Right atrium auricular region (tissue), 2 donors: Measurements from ENCODE around the gene SLC3A2. TPM values are rescaled to one million over a fixed set of nuclear protein-coding genes. Genes with fewer than 3 reads are reported as not detected.

Experiments
- DNase-seq: peaks from one replicate; pipeline ENCODE4 v3.0.0-alpha.2; 2019; ENCODE audit warnings: low spot score
- H3K27ac ChIP-seq, 2 donors: fragments of 200-600 bp; sonication (generic); 1 replicate in 1 of 2; 2 replicates in 1 of 2; pipeline ENCODE4 v1.5.1; 2016 to 2019
- H3K27me3 ChIP-seq, 2 donors: fragments of 200-600 bp; sonication (generic); one replicate each; pipeline versions ENCODE4 v1.5.1 to v1.6.0; 2017 to 2019
- H3K36me3 ChIP-seq: fragments of 200-600 bp; sonication (generic); one replicate; pipeline ENCODE4 v1.5.1; 2016
- H3K4me1 ChIP-seq, 2 donors: fragments of 200-600 bp; sonication (generic); one replicate each; pipeline versions ENCODE4 v1.5.1 to v1.6.0; 2017 to 2019
- H3K4me3 ChIP-seq, 2 donors: fragments of 200-600 bp; sonication (generic); 1 replicate in 1 of 2; 2 replicates in 1 of 2; pipeline ENCODE4 v1.5.1; 2017 to 2019; ENCODE audit warnings: mild to moderate bottlenecking in 1 of 2, moderate library complexity in 1 of 2
- H3K9me3 ChIP-seq, 2 donors: fragments of 200-600 bp; sonication (generic); one replicate each; pipeline ENCODE4 v1.5.1; 2019
- total RNA-seq, 2 donors: library from RNA; depleted of rRNA; stranded (reverse); fragments of >200 nt; gene quantifications; one replicate each; pipeline ENCODE4 v1.1.0, GENCODE V29; 2016
- TF ChIP-seq, protein P1 (sequence below), 2 donors: fragments of 200-600 bp; sonication (generic); IDR thresholded peaks; one replicate each; pipeline ENCODE4 v1.5.1; 2019; ENCODE audit warnings: antibody characterized with exemption in 2 of 2

SLC3A2 gene
- total RNA-seq, 2 donors from 2014 or later: 27.7 to 64.9 TPM

DNA sequence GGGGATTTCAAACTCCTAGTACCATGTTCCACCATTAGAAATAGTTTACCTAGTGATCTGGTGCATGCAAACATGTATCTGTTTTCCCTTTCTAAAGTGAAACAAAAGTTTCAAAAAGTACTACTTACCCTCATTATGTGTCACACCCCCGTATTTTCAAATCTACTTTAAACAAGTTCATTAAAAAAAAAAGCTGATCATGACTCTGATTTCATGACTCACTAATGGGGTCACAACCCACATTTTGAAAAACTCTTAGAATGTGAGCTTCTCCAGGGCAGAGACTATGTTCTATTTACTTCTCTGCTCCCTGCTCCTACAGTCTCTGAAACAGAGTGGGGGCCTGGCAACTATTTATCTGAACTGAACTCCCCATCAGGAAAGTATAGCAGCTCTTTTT lies 22.2 kb downstream of the SLC3A2 start:
- H3K36me3 ChIP-seq: no peaks in the 10 kb centered on the region
- no peak for DNase-seq
- H3K27me3 ChIP-seq: no peaks in the 10 kb centered on the region
- peaks cover 0 to 9% of the 10 kb centered on the region in 2 donors for H3K4me1 ChIP-seq
- no peak overlapping the region for H3K27ac ChIP-seq
- no peaks in the 10 kb centered on the region for H3K9me3 ChIP-seq
- H3K4me3 ChIP-seq: no peak overlapping the region
- TF ChIP-seq, protein P1, sequence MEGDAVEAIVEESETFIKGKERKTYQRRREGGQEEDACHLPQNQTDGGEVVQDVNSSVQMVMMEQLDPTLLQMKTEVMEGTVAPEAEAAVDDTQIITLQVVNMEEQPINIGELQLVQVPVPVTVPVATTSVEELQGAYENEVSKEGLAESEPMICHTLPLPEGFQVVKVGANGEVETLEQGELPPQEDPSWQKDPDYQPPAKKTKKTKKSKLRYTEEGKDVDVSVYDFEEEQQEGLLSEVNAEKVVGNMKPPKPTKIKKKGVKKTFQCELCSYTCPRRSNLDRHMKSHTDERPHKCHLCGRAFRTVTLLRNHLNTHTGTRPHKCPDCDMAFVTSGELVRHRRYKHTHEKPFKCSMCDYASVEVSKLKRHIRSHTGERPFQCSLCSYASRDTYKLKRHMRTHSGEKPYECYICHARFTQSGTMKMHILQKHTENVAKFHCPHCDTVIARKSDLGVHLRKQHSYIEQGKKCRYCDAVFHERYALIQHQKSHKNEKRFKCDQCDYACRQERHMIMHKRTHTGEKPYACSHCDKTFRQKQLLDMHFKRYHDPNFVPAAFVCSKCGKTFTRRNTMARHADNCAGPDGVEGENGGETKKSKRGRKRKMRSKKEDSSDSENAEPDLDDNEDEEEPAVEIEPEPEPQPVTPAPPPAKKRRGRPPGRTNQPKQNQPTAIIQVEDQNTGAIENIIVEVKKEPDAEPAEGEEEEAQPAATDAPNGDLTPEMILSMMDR (IDR thresholded peaks at IDR 0.05): no peak

DNA sequence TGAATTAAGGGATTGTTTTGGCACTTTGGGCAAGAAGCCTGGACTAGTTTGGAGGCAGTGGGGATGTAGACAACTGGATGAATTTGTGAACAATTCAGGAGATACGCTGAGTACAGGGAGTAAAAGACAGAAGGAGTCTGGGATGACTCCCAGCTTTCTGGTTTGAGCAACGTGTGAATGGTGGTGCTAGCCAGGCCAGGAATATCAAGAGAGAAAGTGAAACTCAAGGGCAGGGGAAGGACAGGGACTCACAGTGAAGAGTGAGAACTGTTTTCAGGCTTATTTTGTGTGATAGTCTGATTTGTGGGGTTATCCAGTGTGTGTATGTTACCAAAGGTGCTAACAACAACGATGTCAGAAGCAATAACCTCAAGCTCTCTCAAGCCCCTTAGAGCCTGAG lies 24.6 kb downstream of the SLC3A2 start:
- no peak overlapping the region for H3K4me3 ChIP-seq
- no peaks in the 10 kb centered on the region for H3K27me3 ChIP-seq
- H3K36me3 ChIP-seq: no peaks in the 10 kb centered on the region
- no peaks in the 10 kb centered on the region for H3K9me3 ChIP-seq
- peak overlapping the region in 1 of 2 donors; percentile 54 for H3K27ac ChIP-seq
- TF ChIP-seq, protein P1 (IDR thresholded peaks at IDR 0.05): no peak
- H3K4me1 ChIP-seq: peaks cover 0 to 22% of the 10 kb centered on the region in 2 donors
- no peak for DNase-seq

DNA sequence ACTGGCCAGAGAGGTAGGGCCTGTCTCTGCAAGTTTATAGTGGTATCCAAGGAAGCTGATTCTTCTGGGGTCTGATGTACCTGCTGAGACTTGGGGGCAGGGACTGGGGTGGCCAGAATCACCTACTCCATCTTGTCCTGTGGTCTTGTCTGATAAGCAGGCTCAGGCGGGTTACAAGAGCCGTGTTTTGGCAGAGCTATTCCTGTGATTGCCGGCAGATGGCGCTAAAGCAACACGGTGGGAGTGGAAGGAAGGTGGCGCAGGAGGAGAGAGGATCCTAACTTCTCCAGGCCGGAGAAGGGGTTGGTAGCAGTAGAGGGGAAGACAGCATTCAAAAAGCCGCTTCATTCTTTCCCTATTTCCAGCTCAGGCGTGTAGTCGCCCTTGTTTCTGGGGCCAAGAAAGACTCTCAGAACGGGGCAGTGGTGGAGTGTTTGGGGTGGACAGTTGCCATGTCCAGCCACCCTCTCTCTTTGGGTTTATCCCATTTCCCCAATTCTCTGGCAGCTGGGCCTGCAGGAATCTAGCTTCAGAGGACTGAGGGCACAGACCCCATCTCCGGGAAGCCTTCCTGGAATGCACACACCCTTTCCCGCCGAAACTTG lies 25.3 kb downstream of the SLC3A2 start:
- Histone ChIP-seq H3K4me1 (peaks cover 0 to 22% of the 10 kb centered on the region in 2 donors), H3K9me3 (no peaks in the 10 kb centered on the region), H3K4me3 (no peak overlapping the region), H3K36me3 (no peaks in the 10 kb centered on the region), H3K27me3 (no peaks in the 10 kb centered on the region), H3K27ac (peak overlapping the region in 1 of 2 donors; percentile 54)
- TF ChIP-seq, protein P1 (IDR thresholded peaks at IDR 0.05): peak; percentile 94 to 100
- DNase-seq: peak; percentile 87

DNA sequence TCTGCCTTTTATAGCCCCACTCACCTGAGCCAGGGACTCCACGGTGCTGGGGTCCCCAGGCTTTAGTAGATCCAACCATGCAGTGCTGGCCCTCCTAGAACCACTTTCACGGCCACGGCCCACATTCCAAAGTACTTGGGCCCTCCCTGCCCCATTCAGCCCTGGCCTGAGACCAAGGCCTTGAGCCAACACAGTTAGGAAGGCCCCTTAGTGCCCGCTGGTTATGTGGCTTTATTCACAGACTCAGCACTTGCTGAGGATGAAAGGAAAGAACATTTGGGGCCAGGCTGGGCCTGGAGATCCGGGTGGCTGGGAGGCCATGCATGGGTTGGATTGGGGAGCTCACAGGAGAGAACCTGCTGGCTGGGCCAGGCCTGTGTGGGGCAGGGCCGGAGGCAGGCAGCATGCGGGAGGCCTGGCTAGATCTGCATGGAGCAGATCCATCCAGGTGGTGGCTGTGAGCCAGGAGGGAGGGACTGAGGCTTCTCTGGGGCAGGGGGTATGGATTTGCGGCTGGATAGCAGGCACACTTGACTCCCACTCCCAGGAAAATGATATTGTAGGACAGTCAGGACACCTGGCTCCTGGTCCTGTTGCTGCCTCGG lies 27.9 kb downstream of the SLC3A2 start:
- peak overlapping the region in 1 of 2 donors; percentile 0 for H3K27ac ChIP-seq
- no peak for DNase-seq
- H3K27me3 ChIP-seq: no peaks in the 10 kb centered on the region

DNA sequence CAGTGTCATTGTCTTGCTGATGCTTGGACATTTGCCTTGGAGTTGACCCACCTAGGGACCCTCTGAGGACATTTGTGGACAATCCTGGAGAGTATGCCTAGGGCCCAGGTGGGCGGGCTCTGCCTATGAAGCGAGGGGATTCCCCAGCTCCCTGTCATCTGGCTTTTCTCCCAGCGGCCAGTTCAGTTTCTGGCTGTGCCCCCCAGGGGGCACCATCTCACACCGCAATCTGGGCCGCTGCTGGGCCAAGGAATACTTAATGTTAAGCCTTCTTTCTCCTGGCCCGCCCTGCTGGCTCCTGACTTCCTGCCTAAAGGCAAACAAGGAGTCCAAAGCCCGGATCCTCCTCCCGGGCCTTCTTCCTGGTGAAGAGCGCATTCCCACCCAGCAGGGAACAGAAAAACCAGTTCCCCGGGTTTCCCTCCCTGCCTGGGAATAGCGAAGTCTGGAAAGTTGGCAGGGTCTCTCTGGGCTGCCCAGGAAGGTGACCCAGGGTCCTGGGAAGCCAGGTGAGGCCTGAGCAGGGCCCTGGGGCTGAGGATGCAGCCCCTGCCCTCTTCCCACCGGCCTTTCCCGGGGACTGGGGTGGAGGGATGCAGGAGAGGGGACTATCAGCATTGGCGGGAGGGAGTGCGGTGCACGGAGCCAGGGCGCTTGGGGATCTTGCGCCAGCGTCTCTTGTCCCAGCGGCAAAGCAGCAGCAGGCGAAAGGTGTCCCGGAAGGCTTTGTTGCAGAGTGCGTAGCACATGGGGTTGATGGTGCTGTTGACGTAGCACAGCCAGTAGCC lies 28.6 kb downstream of the SLC3A2 start:
- peak overlapping the region; percentile 0 to 22 for H3K27ac ChIP-seq
- TF ChIP-seq, protein P1 (IDR thresholded peaks at IDR 0.05): peak; percentile 40 to 69

More for the DNA sequence above, 27.9 kb downstream of the SLC3A2 start:
- no peaks in the 10 kb centered on the region for H3K36me3 ChIP-seq
- H3K9me3 ChIP-seq: no peaks in the 10 kb centered on the region
- H3K4me1 ChIP-seq: peaks cover 0 to 22% of the 10 kb centered on the region in 2 donors
- TF ChIP-seq, protein P1 (IDR thresholded peaks at IDR 0.05): no peak
- H3K4me3 ChIP-seq: no peak overlapping the region

More for the DNA sequence above, 28.6 kb downstream of the SLC3A2 start:
- no peak overlapping the region for H3K4me3 ChIP-seq
- peak; percentile 80 for DNase-seq
- no peaks in the 10 kb centered on the region for H3K36me3 ChIP-seq
- H3K4me1 ChIP-seq: peaks cover 0 to 22% of the 10 kb centered on the region in 2 donors
- no peaks in the 10 kb centered on the region for H3K9me3 ChIP-seq
- no peaks in the 10 kb centered on the region for H3K27me3 ChIP-seq
